Calu3 (cell line): ENCODE measurements around the gene GPR89A. TPM values are rescaled to one million over a fixed set of nuclear protein-coding genes. Genes with fewer than 3 reads are reported as not detected.

ENCODE experiments used
- BruUV-seq: library from RNA; stranded (reverse); fragments of 400-500 nt; replicated peaks from 2 replicates; lab custom pipeline; 2021; lab: Mats Ljungman, UMichigan
- CTCF ChIA-PET: fragments of 300-600 bp; sonication (Branson Sonifier 250); formaldehyde crosslinking; loops from one replicate; lab custom pipeline; 2022; ENCODE audit warnings: antibody characterized with exemption; lab: Charles Lee
- DNase-seq: peaks from one replicate; pipeline ENCODE4 v3.0.0; 2022
- H3K27ac Mint-ChIP-seq: one replicate; pipeline ENCODE4 v1.8.0; 2022; ENCODE audit warnings: mixed read lengths; ENCODE audit not compliant: unreplicated experiment
- H3K27me3 Mint-ChIP-seq: one replicate; pipeline ENCODE4 v1.8.0; 2022; ENCODE audit warnings: mixed read lengths; ENCODE audit not compliant: unreplicated experiment
- H3K36me3 Mint-ChIP-seq: one replicate; pipeline ENCODE4 v1.8.0; 2022; ENCODE audit warnings: mild to moderate bottlenecking, moderate library complexity, mixed read lengths; ENCODE audit not compliant: insufficient read depth, unreplicated experiment
- H3K4me1 Mint-ChIP-seq: one replicate; pipeline ENCODE4 v1.8.0; 2022; ENCODE audit warnings: mild to moderate bottlenecking, low read depth, mixed read lengths; ENCODE audit not compliant: unreplicated experiment
- H3K4me3 Mint-ChIP-seq: one replicate; pipeline ENCODE4 v1.8.0; 2022; ENCODE audit warnings: mild to moderate bottlenecking, low read depth, moderate library complexity, mixed read lengths; ENCODE audit not compliant: unreplicated experiment
- H3K9me3 Mint-ChIP-seq: one replicate; pipeline ENCODE4 v1.8.0; 2022; ENCODE audit warnings: low read depth, mixed read lengths; ENCODE audit not compliant: unreplicated experiment
- CTCF ChIP-seq: fragments of 200-600 bp; IDR thresholded peaks from one replicate; pipeline ENCODE4 v1.8.0; 2022; ENCODE audit warnings: antibody characterized with exemption; ENCODE audit not compliant: unreplicated experiment
- intact Hi-C: fragments of 100-400 bp; cut with micrococcal nuclease; formaldehyde crosslinking; loops from one replicate; pipeline ENCODE4 v1.10.0; 2022; ENCODE audit not compliant: unreplicated experiment
- total RNA-seq: library from RNA; stranded (reverse); gene quantifications from 2 replicates; pipeline ENCODE4 v1.2.3, GENCODE V29; 2022

Gene GPR89A
- total RNA-seq, 1 experiment from 2014 or later, result 37.6 TPM

- intact Hi-C loops, result no loop called here
- peaks cover 9% of the 10 kb centered on the region for H3K36me3 Mint-ChIP-seq
- H3K27ac Mint-ChIP-seq, result no peak within 1 kb of the TSS
- no peaks in the 10 kb centered on the region for H3K9me3 Mint-ChIP-seq
- H3K4me3 Mint-ChIP-seq, result no peak within 1 kb of the TSS
- CTCF ChIA-PET, result interaction anchor here (0.7 to 1.4 kb wide), 2 partner anchors 12 to 27 kb away, joined by 3 to 4 read pairs; partner anchors contain the start of gene PDZK1
- no peak for DNase-seq
- H3K27me3 Mint-ChIP-seq, result peaks cover 21% of the 10 kb centered on the region
- BruUV-seq, result no TSS peak
- H3K4me1 Mint-ChIP-seq, result peaks cover 9% of the 10 kb centered on the region
- no peak for TF ChIP-seq CTCF
Observed at GRCh38 chr1:145719230-145720079, 111.7 kb downstream of the GPR89A start, which contains the start of gene CD160. TSS of gene CD160 (plus strand) at chr1:145719499. CDS start at chr1:145728328, 8,829 bp downstream.

Other genes with a start within 250 kb of the GPR89A start
- gene NBPF20, start 182.4 kb upstream of the GPR89A start, total RNA-seq, result 5.3 and 5.7 TPM in 2 replicates
- 1.3 and 3.3 TPM in 2 replicates for gene PDZK1, start 99.4 kb downstream of the GPR89A start, total RNA-seq
- gene CD160, start 111.5 kb downstream of the GPR89A start, total RNA-seq, result not detected in 2 replicates
- gene RNF115, start 216.1 kb downstream of the GPR89A start, total RNA-seq, result 9.5 and 9.9 TPM in 2 replicates
- gene POLR3C, start 216.2 kb downstream of the GPR89A start, total RNA-seq, result 29.3 and 33.0 TPM in 2 replicates
- 2.8 and 4.0 TPM in 2 replicates for gene NUDT17, start 237.6 kb downstream of the GPR89A start, total RNA-seq